Measurements from ENCODE around the gene SYK.
"Not testable (repeated sequence)": the region's sequence is repeated elsewhere in the genome, so short reads cannot be mapped to it uniquely, and the experiment has no call there.

The SYK gene

DNA sequence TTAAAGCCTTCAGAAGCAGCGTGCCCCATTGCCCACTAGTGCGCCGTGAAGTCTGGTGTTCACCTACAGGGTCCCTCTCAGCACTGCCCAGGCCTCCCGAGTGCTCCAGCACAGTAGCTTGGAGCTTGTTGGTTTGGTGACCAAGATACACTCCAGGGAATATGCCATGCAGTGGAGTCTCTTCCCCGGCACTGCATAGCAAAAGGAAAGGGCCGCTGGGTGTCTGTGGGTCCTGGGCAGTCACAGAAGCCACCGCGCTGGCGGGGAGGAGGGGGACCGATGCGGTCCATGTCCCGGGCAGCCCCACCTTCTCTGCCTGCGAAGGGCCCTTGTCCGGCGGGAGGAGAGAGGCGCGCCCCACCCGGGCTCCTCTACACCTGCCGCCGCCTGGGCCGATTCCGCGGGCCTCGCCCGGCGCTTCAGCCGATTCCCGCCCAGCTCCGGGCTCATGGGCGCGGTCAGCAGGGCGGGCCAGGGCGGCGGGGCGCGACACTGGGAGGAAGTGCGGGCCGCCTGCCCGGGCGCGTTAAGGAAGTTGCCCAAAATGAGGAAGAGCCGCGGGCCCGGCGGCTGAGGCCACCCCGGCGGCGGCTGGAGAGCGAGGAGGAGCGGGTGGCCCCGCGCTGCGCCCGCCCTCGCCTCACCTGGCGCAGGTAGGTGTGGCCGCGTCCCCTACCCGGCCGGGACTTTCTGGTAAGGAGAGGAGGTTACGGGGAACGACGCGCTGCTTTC, at the start of gene SYK (continued):
- TF ChIP-seq SP2 (tag by site-specific recombination; IDR thresholded peaks at IDR 0.05) (peak; percentile 35; the same call in 1 of the 2 replicates), SCRT1 (tag by site-specific recombination; IDR thresholded peaks at IDR 0.05; ENCODE audit: borderline replicate concordance) (no peak), ZXDB (tag by site-specific recombination; IDR thresholded peaks at IDR 0.05) (0 out of 2 replicates have a peak, but pooled peaks have one; percentile 7), ZNF521 (tag by site-specific recombination; IDR thresholded peaks at IDR 0.05) (no peak), ZFP3 (tag by site-specific recombination; IDR thresholded peaks at IDR 0.05; ENCODE audit: low read depth) (no peak), ZNF791 (tag by site-specific recombination; IDR thresholded peaks at IDR 0.05) (no peak), ZNF777 (tag by site-specific recombination; IDR thresholded peaks at IDR 0.05; ENCODE audit: borderline replicate concordance) (no peak), ZNF585B (tag by site-specific recombination; IDR thresholded peaks at IDR 0.05) (no peak), ZNF223 (tag by site-specific recombination; IDR thresholded peaks at IDR 0.05) (no peak), KLF7 (tag by site-specific recombination; IDR thresholded peaks at IDR 0.05; ENCODE audit: borderline replicate concordance) (peak; percentile 40; the same call in 1 of the 2 replicates), WT1 (tag by site-specific recombination; IDR thresholded peaks at IDR 0.05) (no peak), ZBTB21 (tag by site-specific recombination; IDR thresholded peaks at IDR 0.05) (no peak)
- TF ChIP-seq, protein P1, sequence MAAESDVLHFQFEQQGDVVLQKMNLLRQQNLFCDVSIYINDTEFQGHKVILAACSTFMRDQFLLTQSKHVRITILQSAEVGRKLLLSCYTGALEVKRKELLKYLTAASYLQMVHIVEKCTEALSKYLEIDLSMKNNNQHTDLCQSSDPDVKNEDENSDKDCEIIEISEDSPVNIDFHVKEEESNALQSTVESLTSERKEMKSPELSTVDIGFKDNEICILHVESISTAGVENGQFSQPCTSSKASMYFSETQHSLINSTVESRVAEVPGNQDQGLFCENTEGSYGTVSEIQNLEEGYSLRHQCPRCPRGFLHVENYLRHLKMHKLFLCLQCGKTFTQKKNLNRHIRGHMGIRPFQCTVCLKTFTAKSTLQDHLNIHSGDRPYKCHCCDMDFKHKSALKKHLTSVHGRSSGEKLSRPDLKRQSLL (tag by site-specific recombination; IDR thresholded peaks at IDR 0.05), result peak; percentile 74; the same call in 1 of the 2 replicates

DNA sequence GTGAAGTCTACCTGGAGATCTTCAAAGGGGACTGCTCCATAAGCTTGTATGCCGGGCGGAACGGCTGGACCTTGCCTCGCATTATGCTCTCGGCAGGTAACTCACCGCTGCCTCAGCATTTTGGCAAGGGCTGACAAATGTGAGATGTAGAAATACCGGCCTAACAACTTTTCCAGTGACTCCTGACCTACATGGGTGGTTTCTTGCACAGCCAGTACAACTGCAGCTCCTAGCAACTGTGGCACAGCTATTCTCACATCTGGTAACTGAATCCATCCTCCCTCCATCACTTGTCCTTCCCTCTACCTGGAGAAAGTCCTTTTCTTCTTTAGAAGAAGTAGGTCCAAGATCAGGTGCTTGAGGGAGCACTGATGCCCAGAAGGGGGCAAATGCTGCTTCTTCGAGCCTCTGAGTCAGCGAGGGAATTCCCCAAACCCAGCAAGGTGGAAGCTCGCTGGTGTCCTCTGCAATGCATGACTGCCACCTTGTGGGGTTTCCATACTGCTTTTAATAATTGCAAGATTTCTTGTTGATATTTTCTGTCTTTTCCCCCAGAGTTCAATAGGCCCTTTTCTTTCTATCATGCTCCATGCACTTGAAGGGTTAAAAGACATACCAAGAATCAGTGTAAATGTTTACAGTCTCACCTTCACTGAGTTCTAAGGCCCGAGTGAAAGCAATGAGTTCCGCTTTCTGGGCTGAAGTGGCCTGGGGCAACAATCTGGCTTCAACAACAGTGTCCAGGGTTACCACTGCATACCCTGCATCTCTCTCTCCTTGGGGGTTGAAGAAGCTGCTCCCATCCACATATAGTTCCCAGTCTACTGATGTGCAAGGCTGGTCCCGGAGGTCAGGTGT, 45.9 kb upstream of the SYK start:
- POLR2A ChIA-PET; H3K36me3 ChIP-seq (ENCODE audit: control insufficient read depth in 2 of 2, insufficient read depth in 1 of 2, low read length in 2 of 2); H3K27ac ChIP-seq (ENCODE audit: extremely low read depth, low read depth, low read length); H3K4me3 ChIP-seq (ENCODE audit: low read depth, low read length); H3K9me3 ChIP-seq (ENCODE audit: control insufficient read depth, insufficient read depth, low read depth, low read length); H3K4me1 ChIP-seq (ENCODE audit: control insufficient read depth, insufficient read depth, low read length): not testable (repeated sequence)
- peak; percentile 82 for TF ChIP-seq ZNF654 (tag by site-specific recombination; IDR thresholded peaks at IDR 0.05; ENCODE audit: low read depth)
- TF ChIP-seq, protein P2, sequence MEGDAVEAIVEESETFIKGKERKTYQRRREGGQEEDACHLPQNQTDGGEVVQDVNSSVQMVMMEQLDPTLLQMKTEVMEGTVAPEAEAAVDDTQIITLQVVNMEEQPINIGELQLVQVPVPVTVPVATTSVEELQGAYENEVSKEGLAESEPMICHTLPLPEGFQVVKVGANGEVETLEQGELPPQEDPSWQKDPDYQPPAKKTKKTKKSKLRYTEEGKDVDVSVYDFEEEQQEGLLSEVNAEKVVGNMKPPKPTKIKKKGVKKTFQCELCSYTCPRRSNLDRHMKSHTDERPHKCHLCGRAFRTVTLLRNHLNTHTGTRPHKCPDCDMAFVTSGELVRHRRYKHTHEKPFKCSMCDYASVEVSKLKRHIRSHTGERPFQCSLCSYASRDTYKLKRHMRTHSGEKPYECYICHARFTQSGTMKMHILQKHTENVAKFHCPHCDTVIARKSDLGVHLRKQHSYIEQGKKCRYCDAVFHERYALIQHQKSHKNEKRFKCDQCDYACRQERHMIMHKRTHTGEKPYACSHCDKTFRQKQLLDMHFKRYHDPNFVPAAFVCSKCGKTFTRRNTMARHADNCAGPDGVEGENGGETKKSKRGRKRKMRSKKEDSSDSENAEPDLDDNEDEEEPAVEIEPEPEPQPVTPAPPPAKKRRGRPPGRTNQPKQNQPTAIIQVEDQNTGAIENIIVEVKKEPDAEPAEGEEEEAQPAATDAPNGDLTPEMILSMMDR (tag by site-specific recombination; IDR thresholded peaks at IDR 0.05), result peak; percentile 37; the same call in 1 of the 2 replicates
- CTCF ChIA-PET, result interaction anchor here (0.6 to 3.8 kb wide), 13 partner anchors 16 to 1157 kb away, joined by 3 to 18 read pairs (median 3); no protein-coding TSS in a partner anchor

DNA sequence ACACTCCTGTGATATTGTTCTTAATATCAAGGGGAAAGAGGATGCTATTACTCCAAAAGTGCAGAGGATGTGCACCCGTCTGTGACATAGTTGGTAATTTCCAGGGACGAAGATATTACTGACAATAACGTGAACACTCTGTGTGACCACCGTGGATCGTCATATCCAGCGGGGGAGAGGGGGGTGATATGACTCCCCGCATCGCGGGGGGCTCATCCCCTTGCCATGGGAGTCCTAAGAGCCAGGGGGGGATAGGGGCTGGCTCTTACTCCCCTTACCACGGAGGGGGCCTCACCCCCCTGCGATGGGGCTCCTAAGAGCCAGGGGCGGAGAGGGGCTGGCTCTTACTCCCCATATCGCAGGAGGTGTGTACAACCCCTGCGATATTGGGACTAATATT, 41.0 kb upstream of the SYK start:
- H3K4me3 ChIP-seq (ENCODE audit: low read depth, low read length); CTCF ChIA-PET; H3K36me3 ChIP-seq (ENCODE audit: control insufficient read depth in 2 of 2, insufficient read depth in 1 of 2, low read length in 2 of 2); H3K9me3 ChIP-seq (ENCODE audit: control insufficient read depth, insufficient read depth, low read depth, low read length); POLR2A ChIA-PET; H3K4me1 ChIP-seq (ENCODE audit: control insufficient read depth, insufficient read depth, low read length); H3K27ac ChIP-seq (ENCODE audit: extremely low read depth, low read depth, low read length): not testable (repeated sequence)

DNA sequence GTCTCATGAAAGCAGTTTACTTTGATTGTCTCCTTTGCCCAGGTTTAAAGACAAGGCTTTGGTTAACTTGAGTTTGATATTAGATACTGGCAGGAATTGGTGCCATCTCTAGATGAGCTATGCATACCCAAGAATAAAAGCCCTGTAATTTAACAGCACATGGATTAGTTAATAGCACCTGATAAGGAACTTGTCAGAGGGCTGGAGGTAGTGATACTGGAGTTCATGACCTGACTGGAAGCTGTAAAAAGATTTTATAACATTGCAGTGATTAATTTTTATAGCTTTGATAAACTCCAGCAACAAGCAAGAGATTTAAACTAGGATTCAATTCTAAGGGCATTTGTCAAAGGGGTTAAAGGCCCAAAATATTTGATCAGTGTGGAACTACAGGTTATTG, 34.9 kb upstream of the SYK start:
- CTCF ChIA-PET, result interaction anchor here (0.6 to 0.8 kb wide), 2 partner anchors 1168 to 1174 kb away, joined by 4 read pairs; no protein-coding TSS in a partner anchor
- H3K27ac ChIP-seq (ENCODE audit: extremely low read depth, low read depth, low read length), result no peak overlapping the region
- no peak overlapping the region for H3K4me3 ChIP-seq (ENCODE audit: low read depth, low read length)
- no peak for TF ChIP-seq KLF16 (tag by site-specific recombination; IDR thresholded peaks at IDR 0.05)
- no peak for TF ChIP-seq GLI2 (tag by site-specific recombination; IDR thresholded peaks at IDR 0.05; ENCODE audit: borderline replicate concordance, low read depth)
- TF ChIP-seq ZNF433 (tag by site-specific recombination; IDR thresholded peaks at IDR 0.05; ENCODE audit: low read depth), result no peak
- TF ChIP-seq ZFHX2 (tag by site-specific recombination; conservative IDR thresholded peaks at IDR 0.05), result no peak
- no peak for TF ChIP-seq ZBTB48 (tag by site-specific recombination; IDR thresholded peaks at IDR 0.05)
- TF ChIP-seq PRDM1 (tag by site-specific recombination; IDR thresholded peaks at IDR 0.05), result no peak
- no peak for TF ChIP-seq ZNF843 (tag by site-specific recombination; IDR thresholded peaks at IDR 0.05)
- no peak for TF ChIP-seq ZNF654 (tag by site-specific recombination; IDR thresholded peaks at IDR 0.05; ENCODE audit: low read depth)
- POLR2A ChIA-PET, result no interaction called here
- no peaks in the 10 kb centered on the region for H3K4me1 ChIP-seq (ENCODE audit: control insufficient read depth, insufficient read depth, low read length)
- H3K9me3 ChIP-seq (ENCODE audit: control insufficient read depth, insufficient read depth, low read depth, low read length), result peaks cover 2% of the 10 kb centered on the region; the same call in 1 of the 2 replicates
- H3K36me3 ChIP-seq (ENCODE audit: control insufficient read depth in 2 of 2, insufficient read depth in 1 of 2, low read length in 2 of 2), result no peaks in the 10 kb centered on the region

Measured in HEK293 (cell line).